T-helper 1 cell treated with Interleukin-12 subunit alpha and Interleukin-12 subunit beta and Interleukin-4 antibody, amounts not matched to agents 30 ng/mL and 1 ng/mL, for 36 hours (primary cell): ENCODE data around the gene PTPRN2. TPM values are rescaled to one million over a fixed set of nuclear protein-coding genes. Genes with fewer than 3 reads are reported as not detected.

Source experiments
- intact Hi-C: fragments of 100-400 bp; cut with micrococcal nuclease; formaldehyde crosslinking; loops from one replicate; pipeline ENCODE4 v1.15.1; 2024
- total RNA-seq: library from RNA; stranded (reverse); gene quantifications from 2 replicates; pipeline ENCODE4 v1.2.3, GENCODE V29; 2022

The PTPRN2 gene
- total RNA-seq, 1 donor from 2014 or later: 2.9 TPM

- intact Hi-C loops: no loop called here
Measured at GRCh38 chr7:158557441-158557755, 30.2 kb downstream of the PTPRN2 start.

DNA sequence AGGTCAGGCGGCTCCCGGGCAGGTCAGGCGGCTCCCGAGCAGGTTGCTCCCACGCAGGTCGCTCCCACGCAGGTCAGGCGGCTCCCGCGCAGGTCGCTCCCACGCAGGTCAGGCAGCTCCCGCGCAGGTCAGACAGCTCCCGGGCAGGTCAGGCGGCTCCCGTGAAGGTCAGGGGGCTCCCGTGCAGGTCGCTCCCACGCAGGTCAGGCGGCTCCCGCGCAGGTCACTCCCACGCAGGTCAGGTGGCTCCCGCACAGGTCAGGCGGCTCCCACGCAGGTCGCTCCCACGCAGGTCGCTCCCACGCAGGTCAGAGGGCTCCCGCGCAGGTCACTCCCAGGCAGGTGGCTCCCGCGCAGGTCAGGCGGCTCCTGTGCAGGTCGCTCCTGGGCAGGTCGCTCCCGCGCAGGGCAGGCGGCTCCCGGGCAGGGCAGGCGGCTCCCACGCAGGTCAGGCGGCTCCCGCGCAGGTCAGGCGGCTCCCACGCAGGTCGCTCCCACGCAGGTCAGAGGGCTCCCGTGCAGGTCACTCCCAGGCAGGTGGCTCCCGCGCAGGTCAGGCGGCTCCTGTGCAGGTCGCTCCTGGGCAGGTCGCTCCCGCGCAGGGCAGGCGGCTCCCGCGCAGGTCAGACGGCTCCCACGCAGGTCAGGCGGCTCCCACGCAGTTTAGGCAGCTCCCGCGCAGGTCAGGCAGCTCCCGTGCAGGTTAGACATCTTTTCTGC lies 30.7 kb downstream of the PTPRN2 start:
- intact Hi-C loops: no loop called here

DNA sequence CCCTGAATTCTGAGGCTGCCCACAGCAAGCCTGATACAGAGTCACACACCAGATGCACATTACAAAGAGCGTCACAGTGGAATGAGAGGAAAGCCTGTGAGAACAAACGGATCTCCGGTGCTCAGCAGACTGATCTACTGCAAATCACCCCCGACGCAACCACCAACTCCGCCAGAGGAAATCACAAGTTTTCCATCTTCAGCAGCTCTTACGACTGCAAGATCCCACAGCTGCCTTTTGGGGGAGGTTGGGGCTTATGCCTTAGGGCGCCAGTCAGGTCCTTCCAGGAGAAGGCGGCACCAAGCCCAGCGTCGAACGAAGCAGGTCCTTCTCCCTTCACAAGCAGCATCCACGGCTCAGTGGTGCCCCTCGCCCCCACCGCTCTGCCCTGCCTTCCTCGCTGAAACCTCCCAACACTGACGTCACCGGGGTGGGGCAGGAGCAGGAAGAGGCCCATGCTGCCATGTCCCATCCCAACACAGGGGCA lies 32.5 kb downstream of the PTPRN2 start:
- intact Hi-C loops: no loop called here

- intact Hi-C loops: no loop called here
Measured at GRCh38 chr7:158550886-158551452, 36.7 kb downstream of the PTPRN2 start.

DNA sequence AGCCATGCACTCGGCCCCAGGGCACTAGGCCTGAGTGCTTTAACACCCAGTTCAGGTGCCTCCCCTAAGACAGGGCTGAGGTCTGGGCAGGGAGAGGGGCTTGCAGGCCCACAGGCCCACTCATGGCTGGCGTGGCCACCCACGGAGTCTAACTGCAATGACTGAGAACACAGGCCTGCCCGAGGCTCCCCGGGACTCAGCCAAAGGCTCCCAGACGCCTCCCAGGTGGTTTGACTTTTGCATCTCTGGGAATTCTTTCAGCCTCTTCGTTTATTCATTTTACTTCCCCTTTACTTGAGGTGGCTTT lies 37.3 kb downstream of the PTPRN2 start:
- intact Hi-C loops: no loop called here

DNA sequence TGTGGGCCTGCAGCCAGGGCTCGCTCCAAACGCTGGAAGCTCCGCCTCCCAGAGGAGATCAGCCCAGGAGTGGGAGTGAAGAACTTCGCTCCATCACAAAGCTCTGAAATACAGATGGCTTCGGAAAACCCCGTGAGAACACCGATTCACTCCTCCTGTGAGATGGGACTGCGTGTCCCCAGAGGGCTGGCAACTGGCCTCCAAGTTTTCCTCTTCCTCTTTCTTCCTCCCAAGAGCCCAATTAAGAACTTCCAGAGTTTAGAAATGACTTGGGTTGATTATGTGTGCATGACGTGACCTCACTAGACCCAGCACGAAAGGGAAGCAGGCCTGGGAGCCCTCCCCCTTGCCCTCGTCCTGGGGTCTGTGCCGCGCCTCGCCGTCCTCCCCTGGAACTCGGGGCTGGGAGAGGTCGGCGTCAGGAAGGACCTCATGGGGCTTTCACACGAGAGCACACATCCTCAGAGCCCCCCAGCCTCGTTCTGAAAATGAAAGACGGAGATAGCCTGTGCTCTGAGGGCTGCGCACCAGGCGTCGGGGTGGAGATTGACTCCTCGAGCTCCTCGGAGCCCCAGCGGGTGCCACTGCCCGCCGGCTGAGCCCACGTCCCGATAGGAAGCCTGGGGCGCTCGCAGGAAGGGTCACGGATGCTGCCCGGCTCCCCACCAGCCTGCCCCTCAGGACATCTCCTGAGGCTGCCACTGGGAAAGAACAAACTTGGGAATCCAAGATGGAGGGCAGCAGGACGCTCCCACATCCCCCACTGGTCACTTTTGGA lies 37.8 kb downstream of the PTPRN2 start:
- intact Hi-C loops: no loop called here

- intact Hi-C loops: no loop called here
Measured at GRCh38 chr7:158549176-158549615, 38.4 kb downstream of the PTPRN2 start.

DNA sequence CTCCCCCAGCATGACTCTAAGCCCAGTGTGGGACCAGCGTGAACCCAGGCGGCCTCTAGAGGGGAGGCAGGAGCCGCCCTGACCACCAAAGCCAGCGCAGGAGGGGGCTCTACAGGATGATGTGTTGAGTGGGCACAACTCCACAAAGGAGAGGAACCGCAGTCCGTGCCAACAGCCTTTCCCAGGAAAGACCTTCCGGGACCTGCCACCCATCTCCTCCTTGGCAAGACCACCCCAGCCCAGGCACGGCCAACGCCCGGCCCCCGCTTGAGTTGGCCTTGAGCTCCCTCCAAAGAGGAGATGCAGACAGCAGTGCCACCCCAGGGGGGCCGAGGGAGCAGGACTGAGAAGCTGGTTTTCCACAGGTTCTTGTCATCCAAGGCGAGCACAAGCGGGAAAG lies 38.9 kb downstream of the PTPRN2 start:
- intact Hi-C loops: no loop called here

DNA sequence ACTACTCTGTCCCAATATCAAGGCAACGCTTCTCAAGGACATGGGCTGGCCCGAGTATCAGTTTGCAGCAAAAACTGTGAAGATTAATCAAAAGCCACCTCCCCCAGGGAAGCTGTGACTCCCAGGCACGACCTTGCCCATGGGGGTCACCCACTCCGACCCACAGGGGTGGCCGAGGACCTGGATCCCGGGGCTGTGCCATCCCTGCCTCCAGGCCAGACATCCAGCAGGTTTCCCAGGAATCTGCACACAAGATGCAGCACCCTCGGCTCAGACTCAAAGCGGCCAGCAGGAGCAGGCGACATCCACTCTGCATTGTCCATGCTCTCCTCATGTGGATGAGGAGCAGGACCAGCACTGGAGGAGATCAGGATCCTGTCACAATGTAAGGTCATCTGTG lies 39.8 kb downstream of the PTPRN2 start:
- intact Hi-C loops: no loop called here

GRCh38 chr7:158546626-158547025 lies 41.0 kb downstream of the PTPRN2 start:
- intact Hi-C loops: no loop called here

DNA sequence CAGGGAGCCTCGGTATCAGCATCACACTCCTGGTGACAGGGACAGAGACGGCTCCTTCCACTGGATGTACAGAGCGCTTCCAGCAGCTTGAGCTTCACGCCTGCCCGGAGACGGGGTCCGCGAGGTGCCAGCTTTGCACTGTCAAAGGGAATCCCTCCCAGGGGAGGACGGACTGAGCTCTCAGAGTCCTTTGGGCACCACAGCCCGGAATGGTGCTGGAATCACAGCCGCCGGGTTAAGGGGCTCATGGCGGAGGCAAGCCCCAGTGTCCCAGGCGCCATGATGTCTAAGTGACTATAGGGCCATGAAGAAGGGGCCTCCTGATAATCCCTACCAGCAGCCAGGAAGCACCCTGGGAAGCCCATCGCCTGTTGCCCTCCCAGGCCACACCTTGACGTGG lies 41.4 kb downstream of the PTPRN2 start:
- intact Hi-C loops: no loop called here

DNA sequence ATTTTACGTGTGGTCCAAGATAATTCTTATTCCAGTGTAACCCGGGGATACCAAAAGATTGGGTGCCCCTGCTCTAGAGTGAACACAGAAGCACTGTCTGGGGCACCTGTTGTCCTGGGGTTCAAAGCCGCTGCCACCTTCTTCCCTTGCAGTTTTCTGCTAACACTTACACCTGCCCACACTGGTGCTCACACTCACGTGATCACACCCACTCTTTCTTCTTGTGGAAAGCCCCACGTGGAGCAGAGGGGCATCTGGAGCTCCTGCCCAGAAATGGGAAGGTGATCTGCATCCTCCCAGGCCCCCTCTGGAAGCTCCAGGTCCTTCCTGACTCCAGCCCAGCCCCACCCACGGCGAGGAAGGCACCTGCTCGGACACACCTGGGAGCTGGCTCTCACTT lies 42.9 kb downstream of the PTPRN2 start:
- intact Hi-C loops: no loop called here

GRCh38 chr7:158543840-158544239 lies 43.8 kb downstream of the PTPRN2 start:
- intact Hi-C loops: no loop called here

DNA sequence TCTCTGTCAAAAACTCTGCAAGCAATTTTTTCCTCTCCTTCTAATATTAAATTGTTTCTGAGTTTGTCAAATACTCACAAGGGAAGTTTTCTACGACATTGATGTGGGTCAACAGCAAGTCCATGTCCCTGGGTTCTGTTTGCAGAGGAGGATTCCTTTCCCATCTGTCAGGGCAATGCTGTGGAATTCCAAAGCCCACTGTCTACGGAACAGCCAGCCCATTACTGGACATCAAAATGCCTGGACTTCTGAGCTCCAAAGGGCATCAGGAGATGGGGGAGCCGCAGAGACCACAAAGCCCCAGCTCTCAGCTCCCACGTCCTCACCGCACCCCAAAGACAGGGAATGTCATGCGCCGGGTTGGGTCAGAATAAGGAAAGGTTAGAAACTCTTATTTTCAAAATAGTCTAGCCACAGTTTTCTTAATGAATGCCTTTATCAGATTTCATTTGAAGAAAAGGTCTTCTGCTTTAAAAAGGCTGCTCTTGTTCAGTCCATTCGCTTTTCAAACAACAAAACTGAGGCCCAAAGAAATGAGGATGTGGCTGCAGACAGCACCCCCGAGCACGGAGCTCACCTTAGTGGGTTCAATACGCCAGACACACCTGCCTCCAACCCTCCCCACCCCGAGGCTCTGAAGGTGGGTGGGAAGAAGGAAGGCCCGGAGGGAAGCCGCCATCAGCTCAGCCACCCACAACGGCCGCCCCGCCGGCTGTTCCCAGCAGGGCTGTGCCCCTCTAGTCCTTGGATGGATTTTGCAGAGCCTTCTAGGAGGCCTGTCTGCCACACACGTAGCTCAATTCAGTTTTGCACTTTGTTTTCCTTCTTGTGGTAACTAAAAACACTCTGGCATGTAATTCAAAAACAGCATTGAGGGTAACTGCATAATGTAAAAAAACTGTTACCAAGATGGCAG lies 44.7 kb downstream of the PTPRN2 start:
- intact Hi-C loops: no loop called here

GRCh38 chr7:158541346-158542010 lies 46.1 kb downstream of the PTPRN2 start:
- intact Hi-C loops: no loop called here

DNA sequence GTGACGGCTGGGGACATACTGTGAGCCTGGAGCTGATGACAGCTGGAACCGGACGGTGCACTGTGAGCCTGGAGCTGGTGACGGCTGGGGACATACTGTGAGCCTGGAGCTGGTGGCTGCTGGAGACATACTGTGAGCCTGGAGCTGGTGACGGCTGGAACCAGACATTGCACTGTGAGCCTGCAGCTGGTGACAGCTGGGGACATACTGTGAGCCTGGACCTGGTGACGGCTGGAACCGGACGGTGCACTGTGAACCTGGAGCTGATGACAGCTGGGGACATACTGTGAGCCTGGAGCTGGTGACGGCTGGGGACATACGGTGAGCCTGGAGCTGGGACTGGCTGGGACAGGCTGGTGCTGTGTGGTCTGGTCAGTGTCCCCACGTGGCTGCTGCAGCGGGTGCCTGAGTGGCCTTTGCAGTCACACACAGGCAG lies 47.9 kb downstream of the PTPRN2 start:
- intact Hi-C loops: no loop called here

- intact Hi-C loops: no loop called here
Measured at GRCh38 chr7:158538156-158538946, 49.3 kb downstream of the PTPRN2 start.

DNA sequence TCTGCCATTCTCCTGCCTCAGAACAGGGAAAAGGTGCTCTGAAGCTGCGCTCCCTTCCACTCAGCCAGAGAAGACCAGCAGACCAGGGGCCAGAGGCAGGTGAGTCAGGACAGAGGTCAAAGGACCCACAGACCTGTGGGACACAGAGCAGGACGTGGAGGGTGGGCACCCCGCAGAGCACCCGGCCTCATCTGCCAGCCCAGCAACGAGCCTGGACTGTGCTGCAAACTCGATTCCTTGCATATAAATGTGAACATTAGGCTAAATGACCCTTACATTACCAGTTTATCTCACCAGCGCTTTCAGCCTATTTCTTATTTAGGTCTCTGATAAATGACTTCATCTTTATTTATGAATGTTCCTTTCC lies 50.1 kb downstream of the PTPRN2 start:
- intact Hi-C loops: no loop called here

GRCh38 chr7:158536871-158537515 lies 50.6 kb downstream of the PTPRN2 start:
- intact Hi-C loops: no loop called here

DNA sequence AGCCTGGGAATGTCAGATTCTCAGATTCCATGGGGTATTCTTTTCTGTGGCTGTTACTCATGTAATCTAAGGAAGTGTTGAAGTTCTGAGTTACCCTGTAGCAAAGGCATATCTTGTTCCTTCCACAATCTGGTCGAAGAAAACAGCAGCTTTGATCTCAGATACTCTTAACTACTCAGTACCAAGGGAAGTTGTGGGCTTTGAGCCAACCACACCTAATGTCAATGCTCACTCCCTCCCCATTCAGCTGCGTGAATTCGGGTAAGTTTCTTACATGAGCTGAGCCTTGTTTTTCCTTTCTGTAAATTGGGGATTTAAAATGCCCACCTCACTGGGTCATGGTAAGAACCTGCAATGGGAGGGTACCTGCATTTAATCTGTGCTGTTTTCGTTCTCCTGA lies 52.5 kb downstream of the PTPRN2 start:
- intact Hi-C loops: no loop called here
